GDM1 (cell line): ENCODE results near the gene CDIP1.
"Not testable (repeated sequence)": the region's sequence is repeated elsewhere in the genome, so short reads cannot be mapped to it uniquely, and the experiment has no call there.

Experiments used
- DNase-seq: peaks from one replicate; lab custom pipeline; 2025; lab: John Stamatoyannopoulos, UW

The CDIP1 gene

DNA sequence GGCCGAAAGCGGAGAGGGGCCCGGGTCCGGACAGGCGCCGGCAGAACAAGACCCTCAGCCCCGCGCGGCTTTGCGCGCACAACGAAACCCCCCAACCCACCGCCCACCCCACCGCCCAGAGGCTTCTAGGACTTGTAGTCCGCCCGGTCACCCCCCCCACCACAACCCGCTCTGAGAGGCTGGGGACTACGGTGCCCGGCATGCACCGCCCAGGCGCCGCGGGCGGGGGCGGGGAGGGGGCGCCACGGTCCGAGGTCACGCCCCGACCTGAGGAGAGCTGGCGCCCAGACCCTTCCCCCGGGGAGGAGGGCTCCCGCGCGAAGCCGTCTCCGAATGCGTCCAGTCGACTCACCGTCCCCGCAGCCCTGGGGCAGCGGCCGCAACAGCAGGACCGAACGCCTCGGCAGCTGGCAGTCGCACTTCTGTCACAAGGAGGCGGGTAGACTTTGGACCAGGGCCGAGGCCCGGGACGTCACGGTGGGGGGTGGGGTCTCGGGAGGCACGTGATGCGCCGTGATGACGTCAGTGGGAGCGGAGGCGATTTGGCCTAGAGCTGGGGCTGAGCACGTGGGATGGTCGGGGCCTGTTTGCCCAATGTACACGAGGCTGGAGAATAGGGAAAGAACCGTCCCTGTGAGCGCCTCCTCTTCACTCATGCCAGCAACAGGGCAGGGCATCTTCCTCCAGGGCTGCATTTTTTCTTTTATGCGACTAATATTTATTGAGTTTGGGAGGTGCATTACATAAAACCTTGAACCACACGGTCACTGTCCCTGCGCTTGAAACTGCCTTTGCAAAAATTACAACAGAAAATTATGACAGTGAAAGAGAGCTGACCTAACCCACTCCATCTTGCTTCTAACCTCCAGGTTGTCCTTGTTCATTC lies at the start of gene CDIP1:
TSS of gene CDIP1 (minus strand) at position 424 of the 886 bp plus-strand sequence. CDS start 24,643 bp downstream, outside the sequence.
- peak; percentile 84 for DNase-seq

GRCh38 chr16:4586291-4586690 lies 47.7 kb upstream of the CDIP1 start:
- no peak for DNase-seq

DNA sequence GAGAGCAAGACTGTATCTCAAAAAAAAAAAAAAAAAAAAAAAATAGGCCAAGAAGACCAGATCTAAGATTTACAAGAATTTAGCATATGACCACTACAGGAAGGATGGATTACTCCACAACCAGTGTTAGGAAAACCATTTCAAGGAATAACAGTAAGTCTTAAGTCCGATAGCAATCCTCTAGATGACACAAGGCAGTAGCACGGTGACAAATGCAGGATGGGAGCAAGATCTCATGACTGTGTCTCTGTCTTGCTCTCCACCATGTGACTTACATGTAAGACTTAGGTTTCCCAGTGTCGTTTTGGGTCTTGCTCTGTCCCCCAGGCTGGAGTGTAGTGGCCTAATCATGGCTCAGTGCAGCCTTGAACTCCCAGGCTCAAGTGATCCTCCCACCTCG lies 45.3 kb upstream of the CDIP1 start:
- DNase-seq, result no peak

GRCh38 chr16:4580250-4580649 lies 41.7 kb upstream of the CDIP1 start:
- DNase-seq, result no peak

- no peak for DNase-seq
These were observed 40.5 kb upstream of the CDIP1 start for GRCh38 chr16:4578961-4579530.

DNA sequence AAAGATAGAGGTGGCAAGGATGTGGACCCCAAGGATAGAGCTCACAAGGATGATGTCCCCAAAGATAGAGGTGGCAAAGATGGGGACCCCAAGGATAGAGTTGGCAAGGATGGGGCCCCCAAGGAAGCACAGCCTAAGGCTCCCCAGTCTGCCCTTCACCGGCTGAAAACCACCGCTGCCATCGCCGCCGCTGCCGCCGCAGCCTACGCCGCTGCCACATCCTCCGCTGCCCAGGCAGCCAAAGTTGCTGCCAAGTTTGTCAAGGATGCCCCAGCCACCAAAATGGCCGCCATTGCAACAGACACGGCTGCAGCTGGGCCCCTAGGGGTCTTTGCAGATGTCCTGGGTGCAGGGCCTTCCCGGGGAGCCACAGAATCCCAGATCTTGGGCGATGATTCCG lies 37.4 kb upstream of the CDIP1 start:
- DNase-seq, result no peak

DNA sequence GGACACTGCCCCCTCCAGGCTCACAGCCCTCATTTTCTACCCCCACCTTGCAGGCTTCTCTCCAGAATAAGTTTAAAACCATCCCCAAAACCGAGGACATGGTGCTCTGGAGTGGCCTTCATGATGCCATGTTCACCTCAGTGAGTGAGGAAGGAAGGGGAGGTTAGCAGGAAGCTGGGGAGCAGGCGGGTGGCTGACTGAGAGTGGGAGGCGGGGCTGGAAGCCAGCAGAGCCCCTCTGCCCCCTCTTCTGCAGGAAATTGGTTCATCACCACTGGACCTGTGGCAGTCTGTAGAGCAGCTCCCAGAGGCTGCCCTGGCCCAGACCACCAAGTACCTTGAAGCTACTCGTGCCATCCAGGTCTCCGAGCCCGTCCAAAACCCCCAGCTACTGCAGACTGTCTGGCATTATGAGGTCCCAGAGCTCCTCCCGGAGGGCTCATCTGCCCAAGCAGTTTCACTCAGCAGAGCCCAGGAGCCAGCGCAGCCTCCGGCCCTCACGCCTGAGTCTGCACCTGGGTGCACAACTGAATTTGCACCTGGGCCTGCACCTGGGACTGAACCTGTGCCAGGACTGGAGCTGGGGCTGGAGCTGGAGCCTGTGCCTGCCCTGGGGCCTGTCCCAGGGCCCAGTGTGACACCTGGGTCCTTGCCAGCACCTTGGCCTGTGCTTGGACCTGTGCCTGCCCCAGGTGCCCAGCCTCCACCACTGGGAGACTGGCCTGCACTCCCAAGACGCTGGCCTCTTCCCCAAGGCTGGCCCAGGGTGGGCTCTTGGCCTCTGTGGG lies 36.5 kb upstream of the CDIP1 start:
- DNase-seq, result peak; percentile 70

GRCh38 chr16:4573926-4574325 lies 35.4 kb upstream of the CDIP1 start:
- DNase-seq, result not testable (repeated sequence)

DNA sequence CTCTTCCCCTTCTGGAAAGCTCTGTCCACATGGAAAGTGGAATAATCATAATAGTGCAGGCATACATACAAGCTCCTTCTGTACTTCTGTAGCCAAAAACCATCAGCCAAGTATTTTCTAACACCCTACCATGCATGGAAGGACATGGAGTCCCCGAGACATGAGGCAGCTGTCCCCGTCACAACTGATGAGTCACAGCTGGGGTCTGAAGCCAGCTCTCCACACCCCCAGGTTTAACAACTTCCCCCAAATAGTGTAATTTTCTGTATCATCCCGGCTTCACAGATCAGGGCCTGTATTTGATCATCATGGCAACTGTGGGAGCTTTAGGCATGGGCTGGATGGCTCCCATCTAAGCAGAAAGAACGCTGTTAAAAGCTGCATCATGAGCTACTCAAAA lies 34.1 kb upstream of the CDIP1 start:
- no peak for DNase-seq

GRCh38 chr16:4570688-4571321 lies 32.2 kb upstream of the CDIP1 start:
- DNase-seq, result no peak

DNA sequence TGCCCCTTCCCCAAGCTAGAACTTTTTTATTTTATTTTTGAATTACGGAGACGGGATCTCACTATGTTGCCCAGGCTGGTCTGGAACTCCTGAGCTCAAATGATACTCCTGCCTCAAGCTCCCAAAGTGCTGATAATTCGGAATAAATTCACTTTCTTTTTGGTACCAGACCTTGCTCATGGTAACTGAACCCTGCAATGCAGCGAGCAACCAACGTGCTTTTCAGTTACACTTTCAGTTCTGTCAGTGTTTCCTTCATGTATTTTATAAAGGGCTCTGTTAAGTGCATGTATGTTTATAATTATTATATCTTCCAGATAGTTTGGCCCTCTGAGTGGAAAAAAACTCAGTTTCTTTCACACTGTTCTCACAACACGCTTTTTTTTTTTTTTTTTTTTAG lies 31.5 kb upstream of the CDIP1 start:
- no peak for DNase-seq

- DNase-seq, result no peak
These were observed 27.6 kb upstream of the CDIP1 start for GRCh38 chr16:4566144-4566543.

DNA sequence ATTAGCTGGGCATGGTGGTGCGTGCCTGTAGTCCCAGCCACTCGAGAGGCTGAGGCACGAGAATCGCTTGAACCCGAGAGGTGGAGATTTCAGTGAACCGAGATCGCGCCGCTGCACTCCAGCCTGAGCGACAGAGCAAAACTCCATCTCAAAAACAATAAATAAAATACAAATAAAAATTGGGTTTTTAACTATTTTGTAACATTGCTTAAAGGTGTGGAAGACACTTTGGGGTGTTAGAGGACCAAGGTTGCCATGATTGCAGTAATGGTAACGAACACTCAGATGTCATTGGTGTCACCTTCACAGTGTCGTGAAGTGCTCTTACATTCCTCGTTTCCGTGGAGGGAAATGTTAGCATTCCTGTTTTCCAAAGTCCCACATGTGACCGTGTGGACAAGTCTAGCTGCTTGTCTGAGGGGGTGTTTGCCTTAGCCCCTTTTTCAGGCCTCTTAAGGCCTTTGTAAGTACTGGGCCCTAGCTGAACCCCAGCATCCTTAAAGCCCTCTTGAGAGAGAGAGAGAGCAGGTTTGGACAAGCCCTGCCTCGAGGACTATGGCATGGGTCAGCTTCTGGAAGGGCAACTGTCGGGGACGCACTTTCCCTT lies 26.2 kb upstream of the CDIP1 start:
- DNase-seq, result no peak

DNA sequence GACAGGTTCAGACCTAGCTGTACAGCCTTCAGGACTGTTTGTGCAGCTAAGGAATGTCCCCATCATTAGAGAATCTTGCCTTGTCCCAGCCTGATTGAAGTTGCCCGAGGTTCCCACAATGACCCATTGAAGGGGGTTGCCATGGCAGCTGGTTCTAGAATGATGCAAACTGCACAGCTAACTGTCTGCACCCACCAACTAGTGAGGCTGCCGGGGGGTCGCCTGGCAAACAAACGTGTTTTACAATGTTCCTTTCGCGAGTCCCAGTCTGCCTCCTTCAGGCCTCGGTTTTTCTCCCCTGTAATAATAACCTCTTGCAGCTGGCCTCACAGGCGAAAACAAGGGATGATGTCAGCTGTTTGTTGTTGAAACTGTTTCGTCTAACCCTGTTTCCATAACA lies 23.0 kb upstream of the CDIP1 start:
- DNase-seq, result no peak

DNA sequence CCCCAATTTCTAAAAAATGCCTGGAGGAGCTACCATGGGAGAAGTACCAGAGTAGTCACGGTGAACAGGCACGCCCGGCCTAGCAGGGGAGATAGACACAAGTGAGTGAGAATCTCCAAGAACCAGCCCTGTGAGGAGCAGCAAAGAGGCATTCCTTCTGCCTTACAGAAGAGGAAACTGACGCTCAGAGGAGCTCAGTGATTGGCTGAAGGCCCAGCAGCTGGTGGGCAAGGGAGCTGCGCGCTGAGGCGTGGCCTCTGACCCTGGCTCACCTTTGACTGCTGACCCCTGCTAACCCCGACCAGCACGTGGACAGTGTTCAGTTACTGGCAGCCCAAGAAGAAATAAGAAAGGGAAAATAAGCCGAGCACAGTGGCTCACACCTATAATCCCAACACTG lies 19.4 kb upstream of the CDIP1 start:
- no peak for DNase-seq

GRCh38 chr16:4556580-4556979 lies 18.0 kb upstream of the CDIP1 start:
- no peak for DNase-seq

- no peak for DNase-seq
These were observed 17.5 kb upstream of the CDIP1 start, which contains the start of gene C16orf96 for GRCh38 chr16:4556112-4556511. Gene C16orf96 (plus strand): TSS chr16:4556340. CDS start chr16:4556490, 150 bp downstream.

- no peak for DNase-seq
These were observed 14.0 kb upstream of the CDIP1 start for GRCh38 chr16:4552541-4552940.

DNA sequence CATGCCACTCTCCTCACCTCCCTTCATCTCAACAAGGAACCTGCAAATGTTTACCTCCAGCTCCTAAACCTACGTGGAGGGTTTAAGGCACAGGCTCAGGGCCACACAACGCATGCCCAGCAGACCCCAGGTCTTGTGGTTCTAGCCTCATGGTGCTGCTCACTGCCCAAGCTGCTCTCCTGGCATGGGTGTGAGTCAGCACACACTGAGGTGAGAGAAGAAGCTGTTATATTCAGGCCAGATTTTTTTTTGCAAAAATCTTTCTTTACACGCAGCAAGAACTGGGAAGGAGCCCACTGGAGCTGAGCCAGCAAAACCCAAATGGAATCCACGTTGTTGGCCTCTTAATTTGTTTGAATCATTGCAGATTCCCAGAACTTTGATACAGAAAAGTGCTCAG lies 12.0 kb upstream of the CDIP1 start:
- DNase-seq, result no peak

DNA sequence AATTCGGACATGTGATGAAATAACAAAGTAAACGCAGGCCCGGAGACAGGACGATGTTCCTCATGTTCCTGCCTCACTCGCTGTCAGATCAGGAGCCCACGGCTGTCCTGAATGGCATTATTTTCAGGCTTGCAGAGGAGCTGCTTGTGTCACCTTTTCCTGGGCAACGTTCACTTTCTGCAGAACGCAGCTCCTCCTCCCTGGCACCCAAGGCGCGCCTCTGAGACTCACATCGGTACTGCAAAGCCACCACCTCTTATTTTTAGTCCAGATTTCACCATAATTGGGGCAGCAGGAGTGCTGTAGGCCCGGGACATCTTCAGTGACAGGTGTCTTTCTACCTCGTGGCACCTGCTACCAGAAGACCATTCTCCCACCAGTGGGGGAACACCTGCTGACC lies 9.6 kb upstream of the CDIP1 start:
- DNase-seq, result no peak

DNA sequence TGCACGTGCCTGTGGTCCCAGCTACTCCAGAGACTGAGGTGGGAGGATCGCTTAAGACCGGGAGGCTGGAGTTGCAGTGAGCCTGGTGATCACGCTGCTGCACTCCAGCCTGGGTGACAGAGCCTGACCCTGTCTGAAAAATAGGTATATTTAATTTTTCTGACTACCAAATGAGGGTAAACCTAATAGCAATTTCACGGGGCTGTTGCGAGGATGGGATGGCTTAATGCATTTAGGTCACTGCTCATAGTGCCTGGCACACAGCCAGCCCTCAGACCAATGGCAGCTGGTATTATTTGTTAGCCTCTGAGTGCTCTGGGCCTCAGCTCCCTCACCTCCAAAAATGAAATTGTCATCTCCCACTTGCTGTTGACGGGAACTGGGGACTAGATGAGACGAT lies 5.9 kb upstream of the CDIP1 start:
- DNase-seq, result no peak
